ENCODE measurements around the gene CMC2.
A peak's percentile ranks its signal among the peaks of the same experiment; 100 is the strongest.

Gene CMC2

GRCh38 chr16:81006813-81007695, at the start of gene CMC2, which contains the start of gene CENPN (continued):
- TF ChIP-seq ZNF510 (tag by site-specific recombination; IDR thresholded peaks at IDR 0.05; ENCODE audit: insufficient replicate concordance) (no peak), ZBTB17 (tag by site-specific recombination; IDR thresholded peaks at IDR 0.05) (peak; percentile 61), ZIC2 (tag by site-specific recombination; IDR thresholded peaks at IDR 0.05) (peak; percentile 23; the same call in 1 of the 2 replicates), ZNF664 (tag by site-specific recombination; IDR thresholded peaks at IDR 0.05) (no peak), ZSCAN4 (tag by site-specific recombination; IDR thresholded peaks at IDR 0.05) (0 out of 2 replicates have a peak, but pooled peaks have one; percentile 31), ZNF10 (tag by site-specific recombination; IDR thresholded peaks at IDR 0.05) (peak; percentile 66; the same call in 1 of the 2 replicates), ZNF423 (tag by site-specific recombination; IDR thresholded peaks at IDR 0.05) (no peak), ZFP3 (tag by site-specific recombination; IDR thresholded peaks at IDR 0.05; ENCODE audit: low read depth) (no peak), GLIS2 (tag by site-specific recombination; IDR thresholded peaks at IDR 0.05) (peak; percentile 84), ZNF501 (tag by site-specific recombination; IDR thresholded peaks at IDR 0.05) (peak; percentile 63; the same call in 1 of the 2 replicates), ZNF266 (tag by site-specific recombination; IDR thresholded peaks at IDR 0.05; ENCODE audit: low read depth) (no peak), ZNF366 (tag by site-specific recombination; conservative IDR thresholded peaks at IDR 0.05) (peak; percentile 32; the same call in 1 of the 2 replicates), ZNF704 (tag by site-specific recombination; IDR thresholded peaks at IDR 0.05) (peak; percentile 61; the same call in 1 of the 2 replicates), CTCF (tag by site-specific recombination; IDR thresholded peaks at IDR 0.05) (peak; percentile 93), ZNF174 (tag by site-specific recombination; IDR thresholded peaks at IDR 0.05) (no peak), ZNF76 (tag by site-specific recombination; IDR thresholded peaks at IDR 0.05; ENCODE audit: borderline replicate concordance, low read depth) (peak; percentile 62), ZNF202 (tag by site-specific recombination; IDR thresholded peaks at IDR 0.05; ENCODE audit: borderline replicate concordance) (no peak), ZNF560 (tag by site-specific recombination; IDR thresholded peaks at IDR 0.05; ENCODE audit: borderline replicate concordance) (no peak), ZNF354C (tag by site-specific recombination; IDR thresholded peaks at IDR 0.05; ENCODE audit: borderline replicate concordance, low read depth) (no peak), ZNF221 (tag by site-specific recombination; IDR thresholded peaks at IDR 0.05; ENCODE audit: borderline replicate concordance) (no peak), ZNF555 (tag by site-specific recombination; conservative IDR thresholded peaks at IDR 0.05) (no peak)
- TF ChIP-seq, protein P1, sequence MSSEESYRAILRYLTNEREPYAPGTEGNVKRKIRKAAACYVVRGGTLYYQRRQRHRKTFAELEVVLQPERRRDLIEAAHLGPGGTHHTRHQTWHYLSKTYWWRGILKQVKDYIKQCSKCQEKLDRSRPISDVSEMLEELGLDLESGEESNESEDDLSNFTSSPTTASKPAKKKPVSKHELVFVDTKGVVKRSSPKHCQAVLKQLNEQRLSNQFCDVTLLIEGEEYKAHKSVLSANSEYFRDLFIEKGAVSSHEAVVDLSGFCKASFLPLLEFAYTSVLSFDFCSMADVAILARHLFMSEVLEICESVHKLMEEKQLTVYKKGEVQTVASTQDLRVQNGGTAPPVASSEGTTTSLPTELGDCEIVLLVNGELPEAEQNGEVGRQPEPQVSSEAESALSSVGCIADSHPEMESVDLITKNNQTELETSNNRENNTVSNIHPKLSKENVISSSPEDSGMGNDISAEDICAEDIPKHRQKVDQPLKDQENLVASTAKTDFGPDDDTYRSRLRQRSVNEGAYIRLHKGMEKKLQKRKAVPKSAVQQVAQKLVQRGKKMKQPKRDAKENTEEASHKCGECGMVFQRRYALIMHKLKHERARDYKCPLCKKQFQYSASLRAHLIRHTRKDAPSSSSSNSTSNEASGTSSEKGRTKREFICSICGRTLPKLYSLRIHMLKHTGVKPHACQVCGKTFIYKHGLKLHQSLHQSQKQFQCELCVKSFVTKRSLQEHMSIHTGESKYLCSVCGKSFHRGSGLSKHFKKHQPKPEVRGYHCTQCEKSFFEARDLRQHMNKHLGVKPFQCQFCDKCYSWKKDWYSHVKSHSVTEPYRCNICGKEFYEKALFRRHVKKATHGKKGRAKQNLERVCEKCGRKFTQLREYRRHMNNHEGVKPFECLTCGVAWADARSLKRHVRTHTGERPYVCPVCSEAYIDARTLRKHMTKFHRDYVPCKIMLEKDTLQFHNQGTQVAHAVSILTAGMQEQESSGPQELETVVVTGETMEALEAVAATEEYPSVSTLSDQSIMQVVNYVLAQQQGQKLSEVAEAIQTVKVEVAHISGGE (tag by site-specific recombination; conservative IDR thresholded peaks at IDR 0.05; ENCODE audit: low read depth), result 0 out of 2 replicates have a peak, but pooled peaks have one; percentile 22
- TF ChIP-seq, protein P2, sequence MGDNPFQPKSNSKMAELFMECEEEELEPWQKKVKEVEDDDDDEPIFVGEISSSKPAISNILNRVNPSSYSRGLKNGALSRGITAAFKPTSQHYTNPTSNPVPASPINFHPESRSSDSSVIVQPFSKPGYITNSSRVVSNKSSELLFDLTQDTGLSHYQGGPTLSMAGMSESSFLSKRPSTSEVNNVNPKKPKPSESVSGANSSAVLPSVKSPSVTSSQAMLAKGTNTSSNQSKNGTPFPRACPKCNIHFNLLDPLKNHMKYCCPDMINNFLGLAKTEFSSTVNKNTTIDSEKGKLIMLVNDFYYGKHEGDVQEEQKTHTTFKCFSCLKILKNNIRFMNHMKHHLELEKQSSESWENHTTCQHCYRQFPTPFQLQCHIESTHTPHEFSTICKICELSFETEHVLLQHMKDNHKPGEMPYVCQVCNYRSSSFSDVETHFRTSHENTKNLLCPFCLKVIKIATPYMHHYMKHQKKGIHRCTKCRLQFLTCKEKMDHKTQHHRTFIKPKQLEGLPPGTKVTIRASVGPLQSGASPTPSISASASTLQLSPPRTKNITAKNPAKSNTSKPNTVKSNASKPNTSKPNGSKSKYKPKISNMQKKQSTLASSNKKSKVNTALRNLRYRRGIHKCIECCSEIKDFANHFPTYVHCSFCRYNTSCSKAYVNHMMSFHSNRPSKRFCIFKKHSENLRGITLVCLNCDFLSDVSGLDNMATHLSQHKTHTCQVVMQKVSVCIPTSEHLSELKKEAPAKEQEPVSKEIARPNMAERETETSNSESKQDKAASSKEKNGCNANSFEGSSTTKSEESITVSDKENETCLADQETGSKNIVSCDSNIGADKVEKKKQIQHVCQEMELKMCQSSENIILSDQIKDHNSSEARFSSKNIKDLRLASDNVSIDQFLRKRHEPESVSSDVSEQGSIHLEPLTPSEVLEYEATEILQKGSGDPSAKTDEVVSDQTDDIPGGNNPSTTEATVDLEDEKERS (tag by site-specific recombination; IDR thresholded peaks at IDR 0.05), result no peak
- TF ChIP-seq, protein P3, sequence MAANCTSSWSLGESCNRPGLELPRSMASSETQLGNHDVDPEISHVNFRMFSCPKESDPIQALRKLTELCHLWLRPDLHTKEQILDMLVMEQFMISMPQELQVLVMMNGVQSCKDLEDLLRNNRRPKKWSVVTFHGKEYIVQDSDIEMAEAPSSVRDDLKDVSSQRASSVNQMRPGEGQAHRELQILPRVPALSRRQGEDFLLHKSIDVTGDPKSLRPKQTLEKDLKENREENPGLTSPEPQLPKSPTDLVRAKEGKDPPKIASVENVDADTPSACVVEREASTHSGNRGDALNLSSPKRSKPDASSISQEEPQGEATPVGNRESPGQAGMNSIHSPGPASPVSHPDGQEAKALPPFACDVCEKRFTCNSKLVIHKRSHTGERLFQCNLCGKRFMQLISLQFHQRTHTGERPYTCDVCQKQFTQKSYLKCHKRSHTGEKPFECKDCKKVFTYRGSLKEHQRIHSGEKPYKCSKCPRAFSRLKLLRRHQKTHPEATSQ (tag by site-specific recombination; IDR thresholded peaks at IDR 0.05), result no peak
